ENCODE results near the gene SLC6A19. TPM values are rescaled to one million over a fixed set of nuclear protein-coding genes. Genes with fewer than 3 reads are reported as not detected.
A peak's percentile ranks its signal among the peaks of the same experiment; 100 is the strongest.

The SLC6A19 gene
- total and polyA plus RNA-seq, 2 of the 13 experiments (the other 11 are each of a cell fraction or from before 2014, with no cell fraction given): 0.02 TPM; not detected in 1

GRCh38 chr5:1178529-1179382, 22.6 kb upstream of the SLC6A19 start (continued):
- TF ChIP-seq ARID5B (CRISPR knock-in tag; IDR thresholded peaks at IDR 0.05) (peak; percentile 28; the same call in 1 of the 2 replicates), ZMAT5 (CRISPR knock-in tag; IDR thresholded peaks at IDR 0.05; ENCODE audit: borderline replicate concordance, low read depth) (no peak), ERF (CRISPR knock-in tag; IDR thresholded peaks at IDR 0.05) (0 out of 2 replicates have a peak, but pooled peaks have one; percentile 56), FIP1L1 (IDR thresholded peaks at IDR 0.05; ENCODE audit: borderline replicate concordance, insufficient read depth, low read depth, low read length) (no peak), TFDP2 (CRISPR knock-in tag; IDR thresholded peaks at IDR 0.05) (peak; percentile 35; the same call in 1 of the 2 replicates), FOXA3 (CRISPR knock-in tag; IDR thresholded peaks at IDR 0.05) (0 out of 2 replicates have a peak, but pooled peaks have one; percentile 18), BHLHE40 (IDR thresholded peaks at IDR 0.05; ENCODE audit: low read length) (peak; percentile 90), ZBTB33 (CRISPR knock-in tag; IDR thresholded peaks at IDR 0.05) (0 out of 2 replicates have a peak, but pooled peaks have one; percentile 34), ZFX (CRISPR knock-in tag; IDR thresholded peaks at IDR 0.05; ENCODE audit: low read depth) (peak; percentile 66), ZNF720 (CRISPR knock-in tag; IDR thresholded peaks at IDR 0.05) (no peak), NR1H2 (CRISPR knock-in tag; IDR thresholded peaks at IDR 0.05; ENCODE audit: borderline replicate concordance, low read depth) (0 out of 2 replicates have a peak, but pooled peaks have one; percentile 30), SKIL (CRISPR knock-in tag; IDR thresholded peaks at IDR 0.05; ENCODE audit: borderline replicate concordance) (no peak), BCL6 (CRISPR knock-in tag; IDR thresholded peaks at IDR 0.05) (peak; percentile 60), MYPOP (CRISPR knock-in tag; IDR thresholded peaks at IDR 0.05) (0 out of 2 replicates have a peak, but pooled peaks have one; percentile 16), TBX2 (CRISPR knock-in tag; IDR thresholded peaks at IDR 0.05; ENCODE audit: borderline replicate concordance) (peak; percentile 63; the same call in 1 of the 2 replicates), HDAC1 (CRISPR knock-in tag; IDR thresholded peaks at IDR 0.05) (peak; percentile 22; the same call in 1 of the 2 replicates)

All from HepG2 (cell line).